IPS DF 6.9 (cell line): Measurements from ENCODE around the gene CTU2.
"Not testable (repeated sequence)": the region's sequence is repeated elsewhere in the genome, so short reads cannot be mapped to it uniquely, and the experiment has no call there.

Experiments used
- DNase-seq: peaks from one replicate; pipeline ENCODE4 v3.0.0-alpha.2; 2013; ENCODE audit warnings: low read depth, low spot score
- H3K27ac ChIP-seq: one replicate; pipeline ENCODE4 v1.5.1; 2013; ENCODE audit warnings: low read length, control low read depth
- H3K27me3 ChIP-seq: 2 replicates; pipeline ENCODE4 v1.6.1; 2013; ENCODE audit warnings: mild to moderate bottlenecking, low read length; ENCODE audit not compliant: control insufficient read depth, insufficient read depth
- H3K36me3 ChIP-seq: 2 replicates; pipeline ENCODE4 v1.6.1; 2013; ENCODE audit warnings: low read length; ENCODE audit not compliant: control insufficient read depth, insufficient read depth
- H3K4me1 ChIP-seq: 2 replicates; pipeline ENCODE4 v1.6.1; 2013; ENCODE audit warnings: low read length; ENCODE audit not compliant: control insufficient read depth, insufficient read depth
- H3K4me3 ChIP-seq: 2 replicates; pipeline ENCODE4 v1.5.1; 2013; ENCODE audit warnings: mild to moderate bottlenecking, low read length
- H3K9me3 ChIP-seq: 2 replicates; pipeline ENCODE4 v1.6.1; 2013; ENCODE audit warnings: low read length, inconsistent platforms; ENCODE audit not compliant: control insufficient read depth, insufficient read depth
- WGBS: extraction: QIAGEN DNeasy Blood & Tissue Kit; methylation state at CpG from one replicate; pipeline ENCODE4 v1.1.7; 2013; ENCODE audit warnings: mixed read lengths, missing lambda C conversion rate; ENCODE audit not compliant: insufficient read length, insufficient coverage; 5-methylcytosine and 5-hydroxymethylcytosine counted together

CTU2 gene

DNA sequence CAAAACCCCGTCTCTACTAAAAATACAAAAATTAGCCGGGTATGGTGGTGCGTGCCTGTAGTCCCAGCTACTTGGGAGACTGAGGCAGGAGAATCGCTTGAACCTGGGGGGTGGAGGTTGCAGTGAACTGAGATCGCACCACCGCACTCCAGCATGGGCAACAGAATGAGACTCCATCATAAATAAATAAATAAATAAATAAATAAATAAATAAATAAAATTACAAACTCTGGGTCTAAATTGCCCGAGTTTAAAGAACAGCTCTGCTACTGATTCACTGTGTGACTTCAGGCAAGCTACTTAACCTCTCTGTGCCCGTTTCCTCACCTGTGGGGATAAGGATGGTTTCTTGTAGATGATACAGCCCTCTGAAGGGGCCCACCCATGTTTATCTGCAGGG, 36.8 kb upstream of the CTU2 start:
- H3K27me3 ChIP-seq, H3K27ac ChIP-seq, H3K36me3 ChIP-seq, H3K4me1 ChIP-seq, H3K9me3 ChIP-seq, DNase-seq, H3K4me3 ChIP-seq: not testable (repeated sequence)
- WGBS = no CpG with 5 or more reads among the region's 8 CpGs

DNA sequence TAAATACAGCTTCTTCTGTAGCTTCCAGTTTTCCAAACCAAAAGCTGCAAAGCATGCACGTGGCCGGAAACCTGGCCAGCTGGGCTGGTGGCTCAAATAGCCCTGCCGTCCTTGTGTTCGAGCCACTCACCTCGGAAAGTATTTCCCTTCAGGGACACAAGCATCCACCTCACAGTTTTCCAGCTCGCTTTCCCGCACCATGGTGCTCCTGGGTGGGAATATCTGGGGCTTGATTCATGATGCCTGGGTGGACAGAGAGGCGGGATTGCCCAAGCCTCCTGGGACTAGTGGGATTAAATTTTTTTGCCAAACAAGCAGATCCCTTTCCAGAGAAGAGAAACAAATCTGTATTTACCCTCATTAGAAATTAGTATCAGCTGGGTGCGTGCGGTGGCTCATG, 36.3 kb upstream of the CTU2 start:
- H3K36me3 ChIP-seq = no peaks in the 10 kb centered on the region
- no CpG with 5 or more reads among the region's 10 CpGs for WGBS
- no peaks in the 10 kb centered on the region for H3K4me1 ChIP-seq
- H3K27me3 ChIP-seq = no peaks in the 10 kb centered on the region
- H3K27ac ChIP-seq = no peak overlapping the region
- DNase-seq = no peak
- H3K4me3 ChIP-seq = no peak overlapping the region
- H3K9me3 ChIP-seq = no peaks in the 10 kb centered on the region

DNA sequence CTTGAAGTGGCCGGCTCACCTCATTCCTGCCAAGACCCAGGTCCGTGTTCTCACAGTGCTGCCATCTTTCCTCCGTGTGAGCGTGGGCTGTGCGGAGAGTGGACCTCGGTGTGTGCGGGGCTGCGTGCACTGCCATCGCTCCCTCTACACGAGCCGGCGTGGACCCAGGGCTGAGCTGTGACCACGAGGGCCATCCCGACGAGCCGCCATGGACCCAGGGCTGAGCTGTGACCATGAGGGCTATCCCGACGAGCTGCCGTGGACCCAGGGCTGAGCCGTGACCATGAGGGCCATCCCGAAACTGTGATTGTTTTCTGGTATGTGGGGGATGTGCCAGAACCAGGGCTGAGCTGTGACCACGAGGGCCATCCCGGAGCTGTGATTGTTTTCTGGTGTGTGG, 34.5 kb upstream of the CTU2 start:
- no CpG with 5 or more reads among the region's 23 CpGs for WGBS
- Histone ChIP-seq H3K36me3 (peaks cover 3% of the 10 kb centered on the region; the same call in 1 of the 2 replicates), H3K27me3 (no peaks in the 10 kb centered on the region), H3K4me1 (no peaks in the 10 kb centered on the region), H3K4me3 (no peak overlapping the region), H3K27ac (no peak overlapping the region), H3K9me3 (no peaks in the 10 kb centered on the region)
- no peak for DNase-seq

DNA sequence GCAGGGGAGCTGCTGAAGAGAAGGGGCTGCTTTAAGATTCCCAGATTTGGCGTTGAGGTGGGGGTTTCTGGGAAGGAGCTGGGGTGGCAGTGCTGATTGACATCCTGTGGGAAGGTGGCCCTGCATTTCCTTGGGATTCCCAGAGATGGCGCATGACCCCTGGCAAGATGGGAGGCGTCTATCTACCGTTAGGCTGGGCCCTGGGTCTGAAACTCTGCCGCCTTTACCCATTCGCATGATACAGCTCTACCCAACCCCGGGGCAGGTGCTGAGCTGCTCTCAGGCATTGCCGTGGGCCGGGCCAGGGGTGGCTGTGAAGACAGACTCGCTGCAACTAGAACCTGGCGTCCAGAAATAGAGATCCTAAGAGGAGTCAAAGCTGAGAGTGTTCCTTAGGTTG, 33.5 kb upstream of the CTU2 start:
- Histone ChIP-seq H3K27ac (no peak overlapping the region), H3K4me1 (no peaks in the 10 kb centered on the region), H3K36me3 (peaks cover 3% of the 10 kb centered on the region; the same call in 1 of the 2 replicates), H3K4me3 (no peak overlapping the region), H3K9me3 (no peaks in the 10 kb centered on the region), H3K27me3 (no peaks in the 10 kb centered on the region)
- no peak for DNase-seq
- no CpG with 5 or more reads among the region's 11 CpGs for WGBS

DNA sequence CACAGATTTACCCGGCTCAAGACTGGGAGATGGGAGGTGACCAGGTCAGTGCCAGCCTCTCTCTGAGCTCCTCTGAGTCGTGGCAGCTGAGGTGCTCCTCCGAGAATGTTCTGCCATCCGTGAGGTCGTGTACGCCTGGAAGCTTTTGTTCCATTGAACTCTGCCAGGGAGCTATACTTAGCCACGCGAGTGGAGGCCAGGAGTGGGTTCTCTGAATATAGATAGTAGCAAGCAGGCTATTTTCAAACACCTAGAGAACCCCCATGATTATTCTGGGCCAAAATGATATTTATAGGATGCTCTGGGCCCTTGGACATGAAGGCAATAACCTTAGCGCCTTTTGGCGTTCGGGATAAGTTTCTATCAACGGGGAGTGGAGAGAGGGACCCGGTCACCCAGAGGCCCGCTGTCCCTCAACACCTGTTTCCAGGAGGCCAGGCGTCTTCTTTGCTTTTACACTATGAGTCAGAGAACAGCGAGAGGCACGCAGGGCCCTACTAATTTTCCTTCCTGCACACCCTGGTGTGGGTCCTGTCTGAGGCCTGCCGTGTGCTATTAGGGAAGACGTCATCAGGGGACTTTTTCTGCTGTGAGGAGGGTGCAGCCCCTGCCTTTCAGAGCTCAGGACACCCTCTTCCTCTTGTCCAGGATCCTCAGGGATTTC, 32.5 kb upstream of the CTU2 start:
- Histone ChIP-seq H3K27me3 (no peaks in the 10 kb centered on the region), H3K36me3 (peaks cover 3% of the 10 kb centered on the region; the same call in 1 of the 2 replicates), H3K4me1 (no peaks in the 10 kb centered on the region), H3K9me3 (no peaks in the 10 kb centered on the region), H3K4me3 (no peak overlapping the region), H3K27ac (no peak overlapping the region)
- no peak for DNase-seq
- no CpG with 5 or more reads among the region's 19 CpGs for WGBS

DNA sequence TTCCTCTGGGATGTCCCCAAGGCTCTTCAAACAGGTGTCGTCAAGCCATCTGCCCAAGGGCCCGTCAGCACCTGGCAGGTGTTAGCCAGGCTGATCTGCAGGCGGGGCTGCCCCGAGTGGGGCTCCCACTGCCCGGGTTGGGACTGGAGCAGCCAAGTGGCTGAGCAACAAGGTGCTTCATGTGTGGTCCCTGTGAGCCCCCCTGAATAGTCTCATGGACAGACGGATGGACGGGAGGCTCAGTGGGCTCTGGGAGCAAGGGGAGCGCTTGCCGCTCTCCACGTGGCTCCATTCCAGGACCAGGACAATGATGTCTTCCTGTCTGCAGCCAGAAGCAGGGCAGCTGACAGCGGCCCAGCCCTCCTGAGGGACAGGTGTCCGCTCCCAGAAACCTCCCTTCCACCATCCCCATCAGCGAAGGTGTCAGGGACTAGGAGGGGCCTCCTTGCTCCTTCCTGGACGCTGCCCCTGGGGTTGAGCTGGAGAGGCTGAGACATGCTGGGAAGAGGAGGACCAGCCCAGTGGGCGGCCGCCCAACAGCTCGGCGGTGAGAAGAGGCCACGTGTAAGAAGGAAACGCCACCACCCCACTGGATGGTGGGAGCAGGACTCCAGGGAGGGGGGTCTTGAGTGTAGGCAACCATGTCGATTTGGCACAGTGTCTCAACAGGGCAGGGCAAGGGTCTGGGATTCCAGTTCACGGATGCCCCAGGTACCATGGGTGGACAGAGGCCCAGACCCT, 29.6 kb upstream of the CTU2 start:
- no peak overlapping the region for H3K27ac ChIP-seq
- H3K9me3 ChIP-seq = no peaks in the 10 kb centered on the region
- WGBS = no CpG with 5 or more reads among the region's 22 CpGs
- no peak overlapping the region for H3K4me3 ChIP-seq
- no peaks in the 10 kb centered on the region for H3K27me3 ChIP-seq
- no peak for DNase-seq
- H3K4me1 ChIP-seq = no peaks in the 10 kb centered on the region
- peaks cover 3% of the 10 kb centered on the region; the same call in 1 of the 2 replicates for H3K36me3 ChIP-seq

DNA sequence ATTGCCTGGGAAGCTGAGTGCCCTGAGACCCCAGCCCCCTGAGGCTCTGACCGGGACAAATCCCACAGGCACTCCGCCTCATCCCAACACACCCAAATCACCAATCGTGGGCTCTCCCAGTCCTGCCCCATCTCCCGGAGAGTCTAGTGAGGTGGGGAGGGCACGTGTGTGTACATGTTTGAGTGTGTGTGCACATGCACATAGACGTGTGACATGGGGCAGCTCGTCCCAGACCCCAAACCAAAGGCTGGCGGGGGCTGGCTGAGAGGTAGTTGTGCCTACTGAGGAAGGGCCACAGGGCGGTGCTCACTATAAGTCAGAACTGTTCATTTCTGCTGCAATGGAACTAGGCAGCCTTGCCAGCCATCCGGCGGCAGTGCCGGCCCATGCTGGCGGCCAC, 28.6 kb upstream of the CTU2 start:
- Histone ChIP-seq H3K36me3 (peaks cover 3% of the 10 kb centered on the region; the same call in 1 of the 2 replicates), H3K9me3 (no peaks in the 10 kb centered on the region), H3K27ac (no peak overlapping the region), H3K4me3 (no peak overlapping the region), H3K27me3 (no peaks in the 10 kb centered on the region), H3K4me1 (no peaks in the 10 kb centered on the region)
- WGBS = no CpG with 5 or more reads among the region's 13 CpGs
- no peak for DNase-seq

DNA sequence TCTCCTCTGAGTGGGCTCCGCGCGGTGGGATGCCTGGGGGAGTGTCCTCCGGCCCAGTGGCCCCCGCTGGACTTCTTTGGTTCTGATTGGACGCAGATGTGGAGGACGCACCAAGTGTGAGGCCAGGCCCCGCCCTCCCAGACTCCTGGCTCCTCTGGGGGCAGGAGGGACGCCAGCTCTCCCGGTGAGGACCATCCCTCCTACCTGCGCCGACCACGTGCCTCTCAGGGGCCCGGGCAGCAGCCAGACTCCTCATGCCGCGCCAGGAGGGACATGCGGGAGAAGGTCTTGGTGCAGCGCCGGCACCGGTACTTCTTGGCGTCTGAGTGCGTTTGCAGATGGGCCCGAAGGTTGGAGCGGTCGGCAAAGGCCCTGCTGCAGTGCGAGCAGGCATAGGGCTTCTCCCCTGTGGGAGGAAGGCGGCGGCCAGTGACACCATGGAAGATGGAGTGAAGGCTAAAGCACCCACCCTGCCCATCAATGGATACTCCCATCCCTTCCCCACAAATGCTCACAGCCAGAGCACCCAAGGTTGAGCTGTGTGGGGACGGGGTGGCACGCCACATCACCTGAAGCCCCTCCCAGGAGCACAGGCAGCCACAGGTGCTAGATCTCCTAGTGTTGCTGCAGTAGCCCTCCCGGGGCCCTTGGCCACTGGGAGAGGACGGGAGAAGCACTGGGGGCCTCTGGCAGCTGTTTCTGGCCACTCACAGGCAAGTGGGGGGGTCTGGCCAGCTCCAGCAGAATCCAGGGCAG, 27.9 kb upstream of the CTU2 start:
- H3K27ac ChIP-seq = no peak overlapping the region
- no peak overlapping the region for H3K4me3 ChIP-seq
- H3K9me3 ChIP-seq = no peaks in the 10 kb centered on the region
- DNase-seq = no peak
- no peaks in the 10 kb centered on the region for H3K27me3 ChIP-seq
- peaks cover 3% of the 10 kb centered on the region; the same call in 1 of the 2 replicates for H3K36me3 ChIP-seq
- no peaks in the 10 kb centered on the region for H3K4me1 ChIP-seq
- WGBS = no CpG with 5 or more reads among the region's 32 CpGs

DNA sequence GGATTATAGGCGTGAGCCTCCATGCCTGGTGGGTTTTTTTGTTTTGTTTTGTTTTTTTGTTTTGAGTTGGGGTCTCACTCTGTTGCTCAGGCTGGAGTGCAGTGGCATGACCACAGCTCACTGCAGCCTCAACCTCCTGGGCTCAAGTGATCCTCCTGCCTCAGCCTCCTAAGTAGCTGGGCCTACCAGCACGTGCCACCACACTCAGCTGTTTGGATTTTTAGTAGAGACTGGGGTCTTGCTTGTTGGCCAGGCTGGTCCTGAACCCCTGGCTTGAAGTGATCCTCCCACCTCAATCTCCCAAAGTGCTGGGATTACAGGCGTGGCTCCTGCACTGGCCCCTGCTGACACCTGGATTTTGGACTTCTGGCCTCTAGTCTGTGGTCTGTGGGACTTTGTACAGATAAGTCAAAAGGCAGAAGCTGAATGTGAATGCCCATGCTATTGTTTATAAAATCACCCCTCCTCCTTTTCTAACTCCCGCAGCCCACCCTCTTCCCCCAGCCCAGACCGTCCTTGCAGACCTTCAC, 25.7 kb upstream of the CTU2 start:
- no peaks in the 10 kb centered on the region for H3K4me1 ChIP-seq
- no peaks in the 10 kb centered on the region for H3K27me3 ChIP-seq
- H3K27ac ChIP-seq = no peak overlapping the region
- no CpG with 5 or more reads among the region's 5 CpGs for WGBS
- H3K36me3 ChIP-seq = peaks cover 3% of the 10 kb centered on the region; the same call in 1 of the 2 replicates
- no peak for DNase-seq
- no peaks in the 10 kb centered on the region for H3K9me3 ChIP-seq
- no peak overlapping the region for H3K4me3 ChIP-seq

DNA sequence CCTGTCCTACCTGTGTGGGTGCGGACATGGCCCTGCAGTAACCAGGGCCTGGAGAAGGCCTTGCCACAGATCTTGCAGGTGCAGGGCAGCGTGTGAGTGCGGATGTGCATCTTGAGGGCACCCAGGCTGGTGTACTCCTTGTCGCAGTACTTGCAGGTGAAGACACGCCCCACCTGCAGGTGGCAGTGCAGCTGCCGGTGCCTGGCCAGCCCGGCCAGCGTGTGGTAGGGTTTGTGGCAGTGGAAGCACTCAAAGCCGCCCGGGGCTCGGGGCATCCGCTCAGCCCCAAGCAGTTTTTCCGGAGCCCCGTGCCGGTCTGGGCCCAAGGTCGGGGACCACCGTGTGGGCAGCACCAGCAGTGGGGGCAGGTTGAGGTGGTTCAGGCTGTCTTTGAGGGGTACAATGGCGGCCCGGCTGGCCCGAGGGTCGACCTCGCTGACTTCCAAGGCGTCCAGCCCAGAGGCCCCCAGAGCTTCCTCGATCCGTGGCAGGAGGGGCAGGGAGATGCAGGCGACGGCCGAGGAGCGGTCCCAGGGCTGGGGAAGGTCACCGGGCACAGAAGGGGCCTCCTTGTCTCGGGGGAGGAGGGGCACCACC, 25.1 kb upstream of the CTU2 start:
- DNase-seq = no peak
- WGBS = no CpG with 5 or more reads among the region's 31 CpGs
- H3K36me3 ChIP-seq = peaks cover 3% of the 10 kb centered on the region; the same call in 1 of the 2 replicates
- H3K4me3 ChIP-seq = no peak overlapping the region
- H3K27me3 ChIP-seq = no peaks in the 10 kb centered on the region
- H3K4me1 ChIP-seq = no peaks in the 10 kb centered on the region
- no peaks in the 10 kb centered on the region for H3K9me3 ChIP-seq
- no peak overlapping the region for H3K27ac ChIP-seq
